Measurements from ENCODE around the gene TPST2.

TPST2 gene

DNA sequence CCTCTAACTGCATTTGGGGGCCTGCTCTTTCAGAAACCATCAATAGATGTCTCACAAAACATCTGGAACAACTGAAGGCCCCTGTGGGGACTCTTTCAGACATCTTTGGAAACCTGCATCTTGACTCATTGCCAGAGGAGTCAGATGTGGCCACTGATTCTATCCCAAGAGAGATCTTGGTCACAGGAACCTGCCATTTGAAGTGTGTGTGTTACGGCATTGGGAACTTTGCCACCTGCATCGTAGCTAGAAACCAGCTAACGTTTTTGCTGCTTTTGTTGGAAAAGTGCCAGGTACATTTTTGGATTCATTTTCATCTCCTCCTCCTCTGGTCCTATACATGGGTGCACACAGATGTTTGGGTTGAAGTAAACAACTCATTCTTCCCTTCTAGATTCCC, 101.9 kb downstream of the TPST2 start:
- no peak for DNase-seq

DNA sequence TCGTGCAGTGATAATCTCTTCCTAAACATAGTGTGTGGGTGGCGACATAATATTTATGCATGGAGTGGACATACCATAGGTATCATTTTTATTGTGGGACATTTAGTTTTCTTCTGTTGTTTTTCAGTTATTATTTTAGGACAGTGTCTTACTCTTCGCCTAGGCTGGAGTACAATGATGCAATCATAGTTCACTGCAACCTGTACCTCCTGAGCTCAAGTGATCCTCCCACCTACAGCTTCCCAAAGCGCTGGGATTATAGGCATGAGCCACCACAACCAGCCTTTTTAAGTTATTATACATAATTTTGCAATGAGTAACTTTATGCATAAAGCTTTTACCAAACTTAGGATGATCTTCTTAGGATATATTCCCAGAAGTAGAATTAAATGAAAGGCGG, 103.5 kb downstream of the TPST2 start:
- no peak for DNase-seq

DNA sequence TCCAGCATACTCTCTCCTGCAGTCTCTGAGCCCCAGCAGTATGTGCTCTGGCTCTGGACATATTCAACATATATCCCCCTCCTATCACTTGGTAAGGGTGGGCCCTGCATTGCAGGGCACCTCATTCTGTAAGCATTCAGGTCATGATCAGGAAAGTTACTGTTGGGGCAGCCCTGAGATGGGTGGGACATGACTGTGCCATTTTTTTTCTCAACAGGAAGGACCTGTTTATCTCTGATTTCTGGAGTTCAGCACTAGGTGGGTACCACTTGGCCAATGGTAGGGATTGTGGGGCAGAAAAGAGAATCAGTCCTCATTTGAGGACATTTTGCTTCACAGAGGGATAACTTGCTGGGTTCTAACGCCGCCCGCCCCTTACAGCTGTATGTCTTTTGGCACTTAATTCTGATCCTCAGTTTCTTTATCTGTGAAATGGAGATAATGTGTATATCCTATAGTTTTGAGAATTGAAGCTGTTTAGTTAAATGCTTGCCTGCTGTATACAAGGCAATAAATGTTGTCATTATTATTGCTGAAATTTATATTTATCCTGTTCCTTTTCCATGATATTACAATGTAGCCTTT, 104.0 kb downstream of the TPST2 start:
- no peak for DNase-seq

DNA sequence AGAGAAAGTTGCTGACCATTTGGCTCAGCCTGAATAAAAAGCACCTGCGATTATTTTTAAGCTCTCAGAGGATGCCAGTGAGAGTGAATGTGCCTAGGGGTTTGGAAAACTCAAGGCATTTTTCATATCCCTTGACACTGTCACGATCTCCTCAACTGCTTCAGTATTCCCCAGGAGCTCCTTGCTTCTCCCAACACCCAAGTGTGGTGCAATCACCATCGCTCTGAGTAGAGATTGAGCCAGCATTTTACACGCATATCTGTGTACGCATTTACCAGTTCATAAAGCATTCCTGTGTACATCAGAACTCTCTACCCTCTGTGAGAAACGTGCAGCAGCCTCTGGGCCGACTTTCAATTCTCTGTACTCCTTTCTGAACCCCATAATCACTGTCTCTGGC, 104.9 kb downstream of the TPST2 start:
- DNase-seq: no peak

DNA sequence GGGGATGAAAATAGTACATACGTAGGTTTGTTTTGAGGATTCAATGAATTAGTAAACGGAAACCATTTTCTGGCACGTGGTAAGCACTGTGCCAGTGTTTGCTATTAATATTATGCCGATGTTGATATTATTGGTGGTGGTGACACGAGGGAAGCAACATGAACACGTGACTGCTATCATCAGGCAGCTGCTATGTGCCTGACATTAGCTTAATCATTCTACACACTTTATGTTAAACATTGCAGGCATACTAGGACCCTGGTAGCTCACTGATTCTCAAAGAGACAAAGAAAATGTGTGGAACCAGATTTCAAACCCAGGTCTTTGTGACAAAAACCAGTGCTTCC, 105.6 kb downstream of the TPST2 start:
- no peak for DNase-seq

DNA sequence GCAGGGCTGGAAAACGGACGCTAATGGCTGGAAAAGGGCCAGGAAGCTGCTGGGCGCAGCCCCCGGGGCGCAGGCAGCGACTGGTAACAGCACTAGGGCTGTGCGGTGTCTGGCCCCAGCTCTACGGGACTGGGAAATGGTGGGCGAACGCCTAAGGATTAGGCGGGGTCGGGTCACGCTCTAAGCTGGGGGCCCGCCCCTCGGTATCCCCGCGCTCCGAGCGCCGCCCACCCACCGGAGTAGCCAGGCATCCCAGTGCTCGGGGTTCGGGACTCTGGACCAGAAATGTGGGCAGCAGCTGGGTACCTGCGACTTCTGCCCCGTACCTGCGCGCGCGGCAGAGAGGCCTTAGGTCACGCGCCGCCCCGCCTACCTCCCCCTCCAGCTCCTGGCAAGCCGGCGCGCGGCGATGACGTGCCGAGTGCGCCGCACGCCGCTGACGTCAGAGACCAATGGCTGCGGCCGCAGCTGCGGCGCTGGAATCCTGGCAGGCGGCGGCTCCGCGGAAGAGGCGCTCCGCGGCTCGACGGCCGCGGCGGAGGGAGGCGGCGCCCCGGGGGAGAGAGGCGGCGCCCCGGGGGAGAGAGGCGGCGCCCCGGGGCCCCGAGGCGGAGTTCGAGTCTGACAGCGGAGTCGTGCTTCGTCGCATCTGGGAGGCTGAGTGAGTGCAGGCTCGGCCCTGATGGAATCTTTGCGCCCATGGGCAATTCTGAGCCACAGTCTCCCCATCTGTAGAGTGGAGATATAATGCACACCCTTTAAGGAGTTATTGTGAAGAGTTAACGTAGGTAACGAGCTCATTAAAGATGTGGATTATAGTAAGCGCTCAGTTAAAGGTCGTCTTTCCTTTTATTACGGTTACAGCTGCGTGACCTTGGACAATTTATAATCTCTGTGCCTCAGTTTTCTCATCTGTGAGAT, 106.2 kb downstream of the TPST2 start, which contains the start of the genes HPS4 and SRRD:
HPS4 (minus strand) TSS at position 345 of the 921 bp plus-strand sequence. CDS start 2,021 bp downstream, outside the sequence.
SRRD (plus strand) TSS at position 439 of the 921 bp plus-strand sequence; CDS start at position 453, 14 bp downstream.
- peak; percentile 91 for DNase-seq

DNA sequence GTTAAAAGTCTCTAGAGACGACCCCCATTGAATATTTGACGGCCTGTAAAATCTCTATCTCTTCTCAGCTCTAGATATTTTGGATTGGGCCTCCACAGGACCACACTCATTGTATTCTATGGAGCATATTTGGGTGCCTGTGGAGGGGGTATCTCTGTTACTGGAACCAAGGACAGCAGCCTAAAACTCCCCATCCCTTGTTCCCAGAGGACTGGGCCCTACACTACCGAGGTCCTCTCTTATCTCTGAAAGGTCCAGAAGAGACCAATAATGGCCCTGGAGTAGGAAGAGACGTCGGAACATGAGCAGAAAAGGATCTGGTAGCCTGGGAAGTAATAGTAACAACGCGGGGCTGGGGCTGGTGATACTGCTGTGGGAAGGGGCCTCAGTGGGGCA, 106.9 kb downstream of the TPST2 start:
- no peak for DNase-seq

DNA sequence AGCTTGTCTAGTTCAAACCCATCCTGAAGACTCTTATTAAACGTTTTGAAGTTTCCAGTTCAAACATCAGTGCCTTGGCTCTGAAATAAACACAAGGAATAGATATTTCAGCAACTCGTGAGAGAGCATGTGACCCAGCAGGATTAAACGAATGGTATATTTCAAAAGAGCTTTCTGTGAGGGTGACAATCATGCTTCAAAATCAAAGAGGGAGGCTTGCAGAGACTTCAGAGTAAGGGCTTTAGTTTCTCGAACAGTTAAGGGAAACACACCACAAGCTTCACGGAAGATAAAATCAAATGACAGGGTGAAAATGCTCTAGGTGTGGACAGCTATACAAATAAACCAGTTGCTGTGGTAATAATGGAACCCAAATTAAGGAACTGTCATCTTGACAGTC, 107.8 kb downstream of the TPST2 start:
- DNase-seq: no peak

DNA sequence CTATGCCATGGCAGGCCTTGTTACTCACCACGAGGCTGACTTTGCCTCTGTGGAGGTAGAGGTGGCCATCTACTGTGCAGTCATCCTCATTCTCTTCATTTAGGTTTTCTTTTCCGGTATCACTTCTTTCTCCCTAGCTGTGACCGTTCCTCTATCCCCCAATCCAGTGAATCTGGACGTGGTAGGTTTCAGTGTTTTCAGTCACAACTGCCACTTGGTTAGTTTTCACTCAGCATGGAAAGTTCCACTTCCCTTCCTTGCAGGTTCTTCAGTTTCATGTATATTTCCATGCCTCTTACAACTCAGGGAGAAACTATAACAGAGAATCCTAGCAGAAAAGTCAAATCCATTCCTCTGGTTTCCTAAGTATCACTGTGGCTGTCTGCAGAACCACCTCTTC, 108.2 kb downstream of the TPST2 start:
- DNase-seq: no peak

DNA sequence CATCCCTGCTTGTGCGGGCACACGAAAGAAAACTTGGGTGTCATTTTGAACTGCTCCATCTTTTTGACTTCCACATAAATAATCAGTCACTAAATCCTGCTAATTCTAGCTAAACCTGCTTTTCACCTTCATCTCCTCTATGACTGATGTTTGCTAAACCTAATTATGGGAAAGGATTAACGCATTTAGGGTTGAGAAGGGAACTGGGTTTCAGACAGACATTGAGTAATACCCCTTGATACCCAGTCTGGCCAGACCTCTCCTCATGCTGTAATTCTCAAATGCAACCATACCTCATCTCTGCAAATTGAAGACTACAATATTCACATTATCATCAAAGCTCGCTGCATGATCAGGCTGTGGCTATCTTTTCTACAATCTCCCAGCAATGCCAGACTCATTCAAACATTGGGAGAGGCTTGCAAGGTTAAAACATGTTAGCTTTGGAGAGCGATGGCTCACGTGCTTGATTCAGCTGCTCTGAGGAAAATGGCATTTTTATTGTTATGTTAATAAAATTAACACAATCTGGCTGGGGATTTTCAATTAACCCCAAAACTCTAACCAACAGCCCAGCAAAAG, 108.7 kb downstream of the TPST2 start:
- DNase-seq: no peak

DNA sequence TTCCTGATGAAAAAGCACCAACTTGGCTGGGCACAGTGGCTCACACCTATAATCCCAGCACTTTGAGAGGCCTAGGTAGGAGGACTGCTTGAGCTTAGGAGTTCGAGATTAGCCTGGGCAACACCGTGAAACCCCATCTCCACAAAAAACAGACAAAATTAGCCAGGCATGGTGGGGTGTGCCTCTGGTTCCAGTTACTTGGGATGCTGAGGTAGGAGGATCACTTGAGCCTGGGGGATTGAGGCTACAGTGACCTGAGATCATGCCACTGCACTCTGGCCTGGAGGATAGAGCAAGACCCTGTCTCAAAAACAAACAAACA, 109.4 kb downstream of the TPST2 start:
- DNase-seq: no peak

DNA sequence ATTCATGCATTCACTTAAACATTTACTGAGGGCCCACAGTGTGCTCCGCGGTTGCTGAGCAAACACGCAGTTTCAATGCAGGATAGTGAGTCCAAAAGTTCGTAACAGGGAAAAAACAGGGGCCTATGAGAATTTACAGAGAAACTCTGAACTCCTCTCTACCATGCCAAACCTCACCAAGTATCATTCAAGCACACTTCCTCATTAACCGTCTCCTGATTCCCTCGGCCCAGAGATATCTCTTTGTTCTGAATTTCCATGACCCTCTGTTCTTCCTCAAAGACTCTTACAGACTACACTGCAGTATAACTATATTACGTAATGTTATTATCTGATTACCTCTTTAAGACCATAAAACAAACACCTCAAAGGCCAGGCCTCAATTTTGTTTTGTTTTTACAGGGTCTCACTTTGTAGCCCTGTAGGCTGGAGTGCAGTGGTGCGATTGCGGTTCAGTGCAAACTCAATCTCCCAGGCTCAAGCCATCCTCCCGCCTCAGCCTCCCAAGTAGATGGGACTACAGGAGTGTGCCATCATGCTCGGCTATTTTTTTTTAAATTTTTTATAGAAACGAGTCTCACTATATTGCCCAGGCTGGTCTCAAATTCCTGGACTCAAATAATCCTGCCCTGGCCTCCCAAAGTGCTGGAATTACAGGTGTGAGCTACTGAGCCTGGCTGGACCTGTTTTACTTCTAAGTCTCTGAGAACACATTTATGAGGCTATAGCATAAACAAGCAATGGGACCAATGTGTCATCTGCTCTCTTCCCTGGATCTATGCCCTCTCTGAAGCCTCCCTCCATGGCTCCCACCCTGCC, 109.9 kb downstream of the TPST2 start:
- no peak for DNase-seq

DNA sequence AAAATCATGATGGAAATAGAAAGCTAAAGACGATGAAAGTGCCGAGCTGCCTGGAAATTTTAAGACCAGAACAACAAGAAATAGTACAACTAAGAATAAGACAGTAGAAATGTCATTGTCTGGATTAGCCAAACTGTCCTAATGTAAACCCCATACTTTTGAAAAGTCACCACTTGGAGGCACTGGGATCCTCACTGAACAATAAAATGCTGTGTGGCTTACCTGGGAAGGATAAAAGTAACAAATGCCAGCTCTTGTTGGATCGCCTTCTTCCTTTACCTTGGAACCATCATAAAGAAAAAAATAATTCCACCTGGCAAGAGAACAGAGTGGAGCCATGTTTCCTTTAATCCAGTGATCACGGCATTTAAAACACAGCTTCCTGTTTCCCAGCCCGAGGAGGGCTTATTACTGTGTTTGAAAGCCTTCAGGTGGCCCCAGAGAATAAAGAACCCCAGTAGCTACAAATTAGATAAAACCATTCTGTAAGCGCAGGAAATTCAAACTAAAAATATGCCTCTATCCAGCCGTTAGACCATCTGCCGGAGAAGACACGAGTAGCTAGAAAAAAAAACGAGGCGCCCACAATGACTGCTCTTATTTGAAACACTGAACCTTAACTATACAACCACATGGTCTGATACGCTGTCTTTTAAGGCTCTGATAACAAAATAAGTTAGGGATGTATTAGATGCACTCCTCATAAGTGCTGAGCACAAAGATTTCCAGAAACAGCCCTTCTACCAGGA, 110.7 kb downstream of the TPST2 start:
- DNase-seq: no peak

DNA sequence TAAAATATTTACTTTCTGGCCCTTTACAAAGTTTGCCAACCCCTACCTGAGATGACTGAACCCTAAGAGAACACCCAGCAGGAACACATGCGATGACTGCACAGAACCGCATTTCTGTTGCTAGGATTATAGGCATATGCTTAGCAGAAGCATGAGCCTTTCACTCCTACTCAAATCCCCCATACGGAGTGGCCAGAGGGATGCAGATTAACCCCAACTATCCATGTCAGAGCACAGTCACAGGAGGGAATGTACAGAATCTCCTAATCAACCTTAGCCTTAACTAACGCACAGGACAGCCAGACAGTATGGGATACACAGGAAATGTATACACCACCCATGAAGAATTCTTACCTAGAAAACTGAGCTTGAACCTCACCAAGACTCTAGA, 112.6 kb downstream of the TPST2 start:
- DNase-seq: no peak

DNA sequence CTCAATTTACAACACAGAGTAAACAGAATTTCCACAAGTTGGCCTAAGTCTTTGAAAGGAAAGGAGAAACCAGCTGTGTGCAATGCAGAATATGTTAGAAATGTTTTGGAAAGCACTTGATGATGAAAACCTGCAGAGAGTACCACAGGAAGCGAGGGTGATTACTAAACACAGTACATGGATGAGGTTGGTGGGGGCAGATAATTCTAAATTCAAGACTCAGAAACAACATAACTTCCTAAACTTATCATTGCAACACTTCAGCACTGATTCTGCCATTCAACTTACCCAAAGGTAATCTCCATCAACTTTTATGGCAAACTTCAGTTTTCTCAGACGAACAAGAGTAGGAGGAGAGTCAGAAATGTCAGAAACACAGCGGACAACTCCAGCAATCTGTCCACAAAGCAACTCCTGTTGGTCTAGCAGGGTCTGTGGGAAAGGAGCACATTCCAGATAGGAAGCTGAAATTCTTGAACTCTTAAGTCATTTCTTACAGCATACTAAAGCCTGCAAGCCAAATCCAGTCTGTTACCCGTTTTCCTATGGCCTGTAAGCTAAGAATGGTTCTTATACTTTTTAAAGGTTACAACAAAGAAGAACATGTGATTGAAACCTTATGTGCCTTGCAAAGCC, 113.1 kb downstream of the TPST2 start:
- DNase-seq: no peak

DNA sequence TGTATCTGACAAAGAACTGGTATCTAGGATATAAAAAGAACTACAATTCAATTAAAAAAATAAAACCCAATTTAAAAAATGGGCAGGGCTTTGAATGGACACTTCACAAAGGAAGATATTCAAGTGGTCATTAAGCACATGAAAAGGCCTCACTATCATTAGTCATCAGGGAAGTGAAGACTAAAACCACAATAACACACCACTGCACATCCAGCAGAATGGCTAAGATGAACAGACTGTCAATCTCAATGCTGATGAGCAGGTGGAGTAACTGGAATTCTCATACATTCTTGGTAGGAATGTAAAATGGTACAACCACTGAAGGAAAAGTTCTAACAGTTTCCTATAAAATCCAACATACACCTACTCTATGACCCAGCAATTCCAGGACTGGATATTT, 115.2 kb downstream of the TPST2 start:
- DNase-seq: no peak
